Astrocyte (in vitro differentiated cells and primary cell): Measurements from ENCODE around the gene GPANK1.

Source experiments
- EZH2 ChIP-seq: IDR thresholded peaks from 2 replicates; pipeline ENCODE4 v1.6.1; 2012; ENCODE audit warnings: mild to moderate bottlenecking, low read length, inconsistent platforms; ENCODE audit not compliant: insufficient read depth
- TF ChIP-seq, protein P1 (sequence below): IDR thresholded peaks from 2 replicates; pipeline ENCODE4 v1.5.1; 2011; ENCODE audit warnings: low read depth, mild to moderate bottlenecking, inconsistent platforms, low read length, moderate library complexity; ENCODE audit not compliant: insufficient read depth

DNA sequence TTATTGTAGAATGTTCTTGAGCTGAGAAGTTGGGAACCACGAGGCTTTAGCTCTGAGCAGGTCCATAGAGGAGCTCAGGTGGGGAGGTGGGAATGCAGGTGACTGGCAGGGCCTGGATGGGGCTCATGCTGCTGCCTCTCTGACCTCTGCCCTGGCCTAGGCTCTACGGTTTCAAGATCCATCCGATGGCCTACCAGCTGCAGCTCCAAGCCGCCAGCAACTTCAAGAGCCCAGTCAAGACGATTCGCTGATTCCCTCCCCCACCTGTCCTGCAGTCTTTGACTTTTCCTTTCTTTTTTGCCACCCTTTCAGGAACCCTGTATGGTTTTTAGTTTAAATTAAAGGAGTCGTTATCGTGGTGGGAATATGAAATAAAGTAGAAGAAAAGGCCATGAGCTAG is 4.9 kb upstream of the GPANK1 start, which contains the start of gene LY6G5B:
- TF ChIP-seq, protein P1, sequence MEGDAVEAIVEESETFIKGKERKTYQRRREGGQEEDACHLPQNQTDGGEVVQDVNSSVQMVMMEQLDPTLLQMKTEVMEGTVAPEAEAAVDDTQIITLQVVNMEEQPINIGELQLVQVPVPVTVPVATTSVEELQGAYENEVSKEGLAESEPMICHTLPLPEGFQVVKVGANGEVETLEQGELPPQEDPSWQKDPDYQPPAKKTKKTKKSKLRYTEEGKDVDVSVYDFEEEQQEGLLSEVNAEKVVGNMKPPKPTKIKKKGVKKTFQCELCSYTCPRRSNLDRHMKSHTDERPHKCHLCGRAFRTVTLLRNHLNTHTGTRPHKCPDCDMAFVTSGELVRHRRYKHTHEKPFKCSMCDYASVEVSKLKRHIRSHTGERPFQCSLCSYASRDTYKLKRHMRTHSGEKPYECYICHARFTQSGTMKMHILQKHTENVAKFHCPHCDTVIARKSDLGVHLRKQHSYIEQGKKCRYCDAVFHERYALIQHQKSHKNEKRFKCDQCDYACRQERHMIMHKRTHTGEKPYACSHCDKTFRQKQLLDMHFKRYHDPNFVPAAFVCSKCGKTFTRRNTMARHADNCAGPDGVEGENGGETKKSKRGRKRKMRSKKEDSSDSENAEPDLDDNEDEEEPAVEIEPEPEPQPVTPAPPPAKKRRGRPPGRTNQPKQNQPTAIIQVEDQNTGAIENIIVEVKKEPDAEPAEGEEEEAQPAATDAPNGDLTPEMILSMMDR, result no peak
- no peak for TF ChIP-seq EZH2
